ENCODE results near the gene TRIM44. TPM values are rescaled to one million over a fixed set of nuclear protein-coding genes. Genes with fewer than 3 reads are reported as not detected.

The TRIM44 gene
- total and polyA plus RNA-seq, 5 donors, result 8.7 to 54.2 (median 41.2) TPM

DNA sequence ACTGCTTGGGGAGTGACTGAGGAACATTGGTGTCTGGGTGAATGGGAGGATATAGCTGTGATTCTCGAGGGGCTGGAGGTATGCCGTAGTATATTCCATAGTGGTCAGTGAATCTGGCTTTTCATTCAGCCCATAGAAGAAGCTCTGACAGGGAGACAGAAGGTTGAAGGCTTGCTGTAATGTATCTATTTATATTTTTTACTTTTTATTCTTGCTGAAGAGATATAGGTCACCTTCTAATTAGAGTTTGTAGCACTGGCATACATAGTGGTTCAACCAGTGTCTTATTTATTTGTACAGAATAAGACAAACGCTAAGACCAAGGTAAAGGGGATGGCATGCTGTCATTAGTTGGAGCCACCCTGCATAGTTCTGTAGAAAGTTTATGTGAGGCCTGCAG, 10.0 kb downstream of the TRIM44 start:
- ATAC-seq (no peak), DNase-seq (no peak)
- Histone ChIP-seq H3K27me3 (ENCODE audit: control insufficient read depth, insufficient read depth) (no peaks in the 10 kb centered on the region), H3K4me3 (ENCODE audit: low read length) (no peak overlapping the region), H3K4me1 (ENCODE audit: control insufficient read depth, insufficient read depth, low read length) (peaks cover 4% of the 10 kb centered on the region), H3K9me3 (ENCODE audit: control insufficient read depth, low read length) (no peaks in the 10 kb centered on the region), H3K27ac (ENCODE audit: low read length) (no peak overlapping the region)
- intact Hi-C loops (cut with DNase I), result no loop called here
- WGBS, result 89% methylated on average over 3 of the region's 3 CpGs

DNA sequence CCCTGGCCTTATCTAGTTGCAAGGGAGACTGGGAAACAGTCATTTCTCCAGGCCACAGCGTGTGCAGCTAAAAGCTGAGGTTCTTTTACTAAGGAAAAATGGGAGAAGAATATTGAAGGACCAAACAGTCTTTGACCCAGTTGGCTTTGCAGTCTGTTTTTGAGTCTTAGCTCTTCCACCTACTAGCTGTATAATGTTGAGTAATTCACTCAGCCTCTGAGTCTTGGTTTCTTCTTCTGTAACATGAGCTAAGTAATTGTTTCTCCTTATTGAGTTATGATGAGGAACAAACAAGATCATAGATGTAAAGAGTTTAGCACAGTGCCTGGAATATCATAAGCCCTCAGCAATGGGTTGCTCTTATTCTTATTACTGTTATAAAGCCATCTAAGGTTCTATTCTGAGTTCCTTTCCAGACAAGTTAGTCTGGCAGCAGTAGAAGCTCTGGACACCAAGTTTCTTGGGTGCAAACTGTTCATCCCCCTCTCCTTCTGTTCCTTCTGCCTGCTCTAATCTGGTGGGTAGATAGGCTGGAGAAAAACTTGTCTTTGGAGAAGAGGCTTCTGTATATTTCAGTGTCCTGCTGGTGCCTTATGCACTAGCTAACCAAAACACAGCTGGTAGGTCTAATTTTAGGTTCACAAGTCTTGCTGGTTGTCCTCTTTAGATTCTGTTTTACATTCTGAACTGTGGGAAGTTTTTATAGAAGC, 13.5 kb downstream of the TRIM44 start:
- Histone ChIP-seq H3K27me3 (ENCODE audit: control insufficient read depth, insufficient read depth) (no peaks in the 10 kb centered on the region), H3K4me1 (ENCODE audit: control insufficient read depth, insufficient read depth, low read length) (peaks cover 2% of the 10 kb centered on the region), H3K9me3 (ENCODE audit: control insufficient read depth, low read length) (no peaks in the 10 kb centered on the region), H3K27ac (ENCODE audit: low read length) (peak overlapping the region; percentile 52), H3K4me3 (ENCODE audit: low read length) (no peak overlapping the region)
- DNase-seq (no peak), ATAC-seq (peak; percentile 24 to 29)
- intact Hi-C loops (cut with DNase I), result no loop called here
- WGBS, result 83% methylated on average over 1 of the region's 1 CpG

DNA sequence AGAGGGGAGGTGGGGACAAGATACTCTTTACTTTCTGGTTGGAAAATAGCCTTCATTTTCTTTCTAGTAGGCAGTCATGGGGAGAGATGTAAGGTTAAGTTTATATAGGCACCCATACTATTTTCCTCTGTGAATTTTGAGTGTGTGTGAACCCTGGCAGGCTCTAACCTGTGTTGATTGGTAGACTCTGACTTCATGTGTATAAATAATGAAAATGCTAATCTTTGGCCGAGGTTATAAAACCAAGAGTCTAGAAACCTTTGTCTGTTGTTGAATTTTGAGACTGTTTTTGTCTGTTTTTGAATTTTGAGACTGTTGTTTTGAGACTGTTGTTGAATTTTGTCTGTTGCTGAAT, 14.0 kb downstream of the TRIM44 start:
- Histone ChIP-seq H3K9me3 (ENCODE audit: control insufficient read depth, low read length) (no peaks in the 10 kb centered on the region), H3K27me3 (ENCODE audit: control insufficient read depth, insufficient read depth) (no peaks in the 10 kb centered on the region), H3K27ac (ENCODE audit: low read length) (no peak overlapping the region), H3K4me3 (ENCODE audit: low read length) (no peak overlapping the region), H3K4me1 (ENCODE audit: control insufficient read depth, insufficient read depth, low read length) (peaks cover 2% of the 10 kb centered on the region)
- 54% methylated on average over 1 of the region's 1 CpG for WGBS
- ATAC-seq (no peak), DNase-seq (no peak)
- intact Hi-C loops (cut with DNase I), result no loop called here

DNA sequence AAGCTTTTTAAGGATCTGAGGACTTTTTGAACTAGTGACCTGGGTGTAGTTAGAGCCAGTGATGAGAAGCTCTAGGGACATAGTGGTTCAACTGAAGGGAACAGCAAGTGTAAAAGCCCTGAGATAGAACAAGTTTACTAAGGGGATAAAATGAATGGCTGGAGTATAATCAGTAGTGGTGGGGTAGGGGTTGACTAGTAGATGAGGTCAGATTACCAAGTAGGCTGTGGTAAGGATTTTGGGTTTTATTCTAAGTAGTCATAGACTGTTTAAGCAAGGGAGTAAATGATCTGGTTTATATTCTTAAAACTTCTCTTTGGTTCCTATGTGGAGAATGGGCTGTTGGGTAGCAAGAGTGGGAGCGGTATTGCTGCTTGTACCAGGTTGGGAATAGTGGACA, 15.3 kb downstream of the TRIM44 start:
- 98% methylated on average over 1 of the region's 1 CpG for WGBS
- intact Hi-C loops (cut with DNase I), result no loop called here
- Histone ChIP-seq H3K4me3 (ENCODE audit: low read length) (no peak overlapping the region), H3K4me1 (ENCODE audit: control insufficient read depth, insufficient read depth, low read length) (peaks cover 11% of the 10 kb centered on the region), H3K27ac (ENCODE audit: low read length) (no peak overlapping the region), H3K27me3 (ENCODE audit: control insufficient read depth, insufficient read depth) (no peaks in the 10 kb centered on the region), H3K9me3 (ENCODE audit: control insufficient read depth, low read length) (no peaks in the 10 kb centered on the region)
- DNase-seq, result no peak
- ATAC-seq, result peak in 1 of 2 donors; percentile 61

DNA sequence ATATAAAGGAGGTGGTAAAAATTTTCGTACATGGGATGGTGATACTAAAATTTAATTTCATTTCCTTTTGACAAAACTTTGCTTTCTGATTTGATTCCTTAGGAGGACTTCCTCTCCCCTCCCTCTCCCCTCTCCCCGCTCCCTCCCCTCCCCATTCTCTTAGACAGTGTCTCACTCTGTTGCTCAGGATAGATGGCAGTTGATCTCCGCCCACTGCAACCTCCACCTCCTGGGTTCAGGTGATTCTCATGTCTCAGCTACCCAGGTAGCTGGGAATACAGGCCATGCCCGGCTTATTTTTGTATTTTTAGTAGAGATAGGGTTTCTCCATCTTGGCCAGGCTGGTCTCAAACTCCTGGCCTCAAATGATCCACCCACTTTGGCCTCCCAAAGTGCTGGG, 15.9 kb downstream of the TRIM44 start:
- DNase-seq (no peak), ATAC-seq (no peak)
- Histone ChIP-seq H3K27me3 (ENCODE audit: control insufficient read depth, insufficient read depth) (no peaks in the 10 kb centered on the region), H3K4me1 (ENCODE audit: control insufficient read depth, insufficient read depth, low read length) (peaks cover 12% of the 10 kb centered on the region), H3K27ac (ENCODE audit: low read length) (no peak overlapping the region), H3K4me3 (ENCODE audit: low read length) (no peak overlapping the region), H3K9me3 (ENCODE audit: control insufficient read depth, low read length) (no peaks in the 10 kb centered on the region)
- intact Hi-C loops (cut with DNase I), result no loop called here
- WGBS, result 94% methylated on average over 4 of the region's 4 CpGs

DNA sequence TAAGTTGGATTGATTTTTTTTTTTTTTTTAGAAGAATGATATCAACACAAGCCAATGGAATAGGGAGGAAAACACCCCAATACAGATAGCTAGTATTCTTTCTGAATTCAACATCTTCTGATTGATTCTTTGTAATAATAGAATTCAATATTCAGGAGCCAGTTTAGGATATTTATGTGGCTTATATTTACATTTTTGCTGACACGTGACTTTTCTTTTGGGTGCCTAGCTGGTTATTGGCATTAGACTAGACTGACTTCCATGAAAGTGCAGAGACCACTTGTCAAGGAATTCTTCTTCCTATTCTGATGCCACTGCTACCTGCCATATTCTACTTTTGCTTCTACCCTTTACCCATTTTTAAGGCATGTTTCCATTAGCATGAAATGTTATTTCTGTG, 16.4 kb downstream of the TRIM44 start:
- 99% methylated on average over 1 of the region's 1 CpG for WGBS
- Histone ChIP-seq H3K9me3 (ENCODE audit: control insufficient read depth, low read length) (no peaks in the 10 kb centered on the region), H3K27ac (ENCODE audit: low read length) (no peak overlapping the region), H3K4me1 (ENCODE audit: control insufficient read depth, insufficient read depth, low read length) (peaks cover 12% of the 10 kb centered on the region), H3K4me3 (ENCODE audit: low read length) (no peak overlapping the region), H3K27me3 (ENCODE audit: control insufficient read depth, insufficient read depth) (no peaks in the 10 kb centered on the region)
- ATAC-seq (no peak), DNase-seq (no peak)
- intact Hi-C loops (cut with DNase I), result no loop called here

DNA sequence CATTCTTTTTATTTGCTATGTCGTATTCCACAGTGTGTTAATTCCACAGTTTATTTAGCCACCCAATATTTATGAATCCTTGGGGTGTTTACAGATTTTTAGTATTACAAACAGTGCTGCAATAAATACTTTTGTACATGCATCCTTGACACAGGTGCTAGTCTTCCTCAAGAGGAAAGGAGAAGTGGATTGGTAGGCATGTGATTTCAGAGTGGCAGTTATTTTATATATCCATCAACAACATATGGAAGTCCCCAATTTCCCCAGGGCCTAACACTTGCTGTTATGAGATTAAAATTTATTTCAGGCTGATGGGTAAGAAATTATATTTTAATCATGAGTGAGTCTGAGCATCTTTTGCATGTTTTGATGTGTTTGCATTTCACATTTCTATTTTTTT, 17.9 kb downstream of the TRIM44 start:
- H3K27ac ChIP-seq (ENCODE audit: low read length), result no peak overlapping the region
- H3K4me1 ChIP-seq (ENCODE audit: control insufficient read depth, insufficient read depth, low read length), result peaks cover 12% of the 10 kb centered on the region
- H3K27me3 ChIP-seq (ENCODE audit: control insufficient read depth, insufficient read depth), result no peaks in the 10 kb centered on the region
- no peak overlapping the region for H3K4me3 ChIP-seq (ENCODE audit: low read length)
- 100% methylated on average over 1 of the region's 1 CpG for WGBS
- H3K9me3 ChIP-seq (ENCODE audit: control insufficient read depth, low read length), result no peaks in the 10 kb centered on the region
- DNase-seq, result no peak
- intact Hi-C loops (cut with DNase I), result no loop called here
- ATAC-seq, result no peak

DNA sequence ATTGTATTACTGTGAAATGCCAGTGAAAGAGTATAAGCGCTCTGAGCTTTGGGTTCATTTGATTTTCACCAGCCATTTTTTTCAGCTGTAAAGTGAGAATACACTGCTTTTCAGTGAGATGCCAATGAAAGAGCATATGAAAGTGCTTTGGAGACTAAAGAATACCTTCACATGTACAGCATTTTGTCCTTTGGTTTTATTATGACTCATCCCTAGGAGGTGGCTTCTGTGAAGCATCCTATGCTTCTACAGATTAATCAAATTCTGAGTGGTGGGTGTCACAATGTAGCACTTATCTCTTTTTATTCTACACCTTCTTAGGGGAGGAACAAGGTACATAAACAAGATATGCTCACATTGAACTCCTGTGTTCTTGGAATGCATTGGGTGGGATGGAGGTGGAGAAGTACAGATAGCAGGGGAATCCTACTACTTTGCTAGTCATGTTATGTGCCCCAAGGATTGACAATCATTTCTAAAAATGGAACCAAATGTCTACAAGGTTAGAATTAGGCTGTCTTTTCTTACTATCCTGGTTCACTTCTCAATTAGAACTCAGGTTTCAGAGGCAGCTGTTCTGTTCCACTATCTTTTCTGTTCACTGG, 18.7 kb downstream of the TRIM44 start:
- intact Hi-C loops (cut with DNase I), result no loop called here
- no peaks in the 10 kb centered on the region for H3K9me3 ChIP-seq (ENCODE audit: control insufficient read depth, low read length)
- 99% methylated on average over 1 of the region's 1 CpG for WGBS
- no peak overlapping the region for H3K4me3 ChIP-seq (ENCODE audit: low read length)
- no peak overlapping the region for H3K27ac ChIP-seq (ENCODE audit: low read length)
- no peak for DNase-seq
- ATAC-seq, result no peak
- no peaks in the 10 kb centered on the region for H3K27me3 ChIP-seq (ENCODE audit: control insufficient read depth, insufficient read depth)
- peaks cover 10% of the 10 kb centered on the region for H3K4me1 ChIP-seq (ENCODE audit: control insufficient read depth, insufficient read depth, low read length)

DNA sequence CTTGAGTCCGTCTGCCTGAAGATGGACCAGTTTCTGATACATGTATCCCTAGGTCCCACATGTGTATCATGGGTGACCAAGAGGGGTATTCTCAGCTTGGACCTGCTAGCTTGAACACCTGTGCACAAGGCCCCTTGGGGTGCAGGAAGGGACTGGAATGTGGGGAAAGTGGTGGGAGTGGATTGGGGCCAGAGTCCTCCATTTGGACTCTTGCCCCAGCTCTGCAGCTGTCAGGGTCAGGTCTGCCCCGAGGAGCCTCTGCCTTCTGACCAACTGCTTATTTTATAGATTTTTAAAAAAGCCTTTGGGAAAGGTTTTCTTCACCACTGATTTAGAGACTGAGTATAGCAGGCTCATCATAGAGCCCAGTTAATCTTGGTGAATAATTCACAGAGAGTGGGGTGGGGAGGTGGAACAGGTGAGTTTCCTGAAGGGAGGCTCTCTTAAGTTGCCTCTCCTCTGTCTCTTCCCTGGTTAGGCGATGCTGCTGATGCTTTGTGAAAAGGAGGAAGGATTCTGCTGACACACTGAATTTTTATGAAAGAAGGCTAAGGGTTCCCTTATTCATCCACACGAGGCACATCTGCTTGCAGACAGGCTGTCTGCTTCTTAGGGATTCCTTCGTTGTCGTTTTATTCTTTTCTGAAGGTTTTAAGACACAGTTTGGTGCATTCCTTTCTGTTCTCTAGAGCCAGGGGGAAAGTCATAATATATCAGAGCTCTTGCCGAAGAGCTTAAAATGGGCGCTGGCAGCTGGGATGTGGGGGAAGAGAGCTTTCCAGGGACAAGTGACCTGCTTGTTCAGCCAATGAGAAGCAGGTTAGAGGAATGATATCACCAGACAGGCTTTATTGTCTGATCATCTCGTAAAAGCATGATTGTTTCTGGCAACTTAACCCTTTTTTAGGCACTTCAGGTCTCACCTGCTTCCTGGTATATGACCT, 19.9 kb downstream of the TRIM44 start:
- WGBS, result 45% methylated on average over 9 of the region's 9 CpGs
- H3K4me1 ChIP-seq (ENCODE audit: control insufficient read depth, insufficient read depth, low read length), result peaks cover 10% of the 10 kb centered on the region

DNA sequence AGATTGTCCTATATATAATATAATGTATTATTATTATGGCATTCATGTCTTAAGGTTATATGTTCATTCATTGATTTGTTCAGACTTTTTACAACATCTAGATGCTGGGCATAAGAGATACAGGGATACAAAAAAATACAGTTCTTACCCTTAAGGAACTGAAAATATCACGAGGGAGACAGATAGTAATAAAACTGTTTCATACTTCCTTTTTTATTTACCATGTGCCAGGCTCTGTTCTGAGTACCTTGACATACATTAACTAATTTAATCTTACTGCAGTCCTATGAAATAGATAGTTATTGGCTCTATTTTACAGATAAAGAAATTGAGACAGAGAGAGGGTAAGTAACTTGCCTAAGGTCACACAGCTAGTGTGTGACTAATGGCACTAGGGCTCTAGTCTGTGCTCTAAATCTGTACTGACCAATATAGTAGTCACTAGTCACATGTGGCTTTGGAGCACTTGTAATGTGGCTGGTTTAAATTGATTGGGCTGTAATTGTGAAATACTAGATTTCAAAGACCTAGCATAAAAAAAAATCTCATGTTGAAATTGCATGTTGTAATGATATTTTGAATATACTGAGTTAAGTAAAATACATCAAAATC, 21.3 kb downstream of the TRIM44 start:
- no peaks in the 10 kb centered on the region for H3K9me3 ChIP-seq (ENCODE audit: control insufficient read depth, low read length)
- H3K4me1 ChIP-seq (ENCODE audit: control insufficient read depth, insufficient read depth, low read length), result peaks cover 10% of the 10 kb centered on the region
- no peaks in the 10 kb centered on the region for H3K27me3 ChIP-seq (ENCODE audit: control insufficient read depth, insufficient read depth)
- DNase-seq (no peak), ATAC-seq (peak in 1 of 2 donors; percentile 47)
- H3K27ac ChIP-seq (ENCODE audit: low read length), result no peak overlapping the region
- WGBS, result 71% methylated on average over 1 of the region's 1 CpG
- intact Hi-C loops (cut with DNase I), result no loop called here
- no peak overlapping the region for H3K4me3 ChIP-seq (ENCODE audit: low read length)

More for the DNA sequence above, 19.9 kb downstream of the TRIM44 start:
- Histone ChIP-seq H3K27me3 (ENCODE audit: control insufficient read depth, insufficient read depth) (no peaks in the 10 kb centered on the region), H3K27ac (ENCODE audit: low read length) (no peak overlapping the region), H3K4me3 (ENCODE audit: low read length) (no peak overlapping the region), H3K9me3 (ENCODE audit: control insufficient read depth, low read length) (no peaks in the 10 kb centered on the region)
- peak in 1 of 2 donors; percentile 41 for ATAC-seq
- no peak for DNase-seq
- intact Hi-C loops (cut with DNase I), result no loop called here

DNA sequence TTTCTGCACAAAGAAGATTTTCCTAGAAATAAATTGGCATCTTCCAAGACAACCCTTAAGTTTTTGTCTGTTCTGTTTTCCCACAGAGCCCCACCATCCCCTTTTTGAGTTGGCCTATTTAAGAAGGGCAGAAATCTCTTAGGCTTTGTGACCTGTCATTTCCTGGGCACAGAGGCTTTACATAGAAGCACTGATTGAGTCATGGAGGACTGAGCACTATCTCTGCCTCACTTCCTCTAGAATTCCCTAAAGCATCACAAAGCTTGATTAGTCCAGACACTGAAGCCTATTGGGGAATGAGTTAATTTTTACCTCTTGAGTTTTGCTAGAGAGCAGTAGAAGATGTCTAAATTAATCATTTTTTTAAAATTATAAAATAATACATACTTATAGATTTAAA, 25.4 kb downstream of the TRIM44 start:
- Histone ChIP-seq H3K4me1 (ENCODE audit: control insufficient read depth, insufficient read depth, low read length) (no peaks in the 10 kb centered on the region), H3K4me3 (ENCODE audit: low read length) (no peak overlapping the region), H3K27me3 (ENCODE audit: control insufficient read depth, insufficient read depth) (no peaks in the 10 kb centered on the region), H3K9me3 (ENCODE audit: control insufficient read depth, low read length) (no peaks in the 10 kb centered on the region), H3K27ac (ENCODE audit: low read length) (no peak overlapping the region)
- ATAC-seq, result peak in 1 of 2 donors; percentile 72
- intact Hi-C loops (cut with DNase I), result no loop called here
- DNase-seq, result no peak

Measured in right cardiac atrium (tissue), 5 donors.